IMR-90 (cell line): ENCODE data around the gene KRT79. TPM values are rescaled to one million over a fixed set of nuclear protein-coding genes. Genes with fewer than 3 reads are reported as not detected.

Experiments
- ATAC-seq: fragments of 200-7000 bp; cut with Tn5 transposase; 2 replicates; pipeline ENCODE4 v1.9.1; 2020; ENCODE audit warnings: low read depth, mild to moderate bottlenecking, moderate library complexity
- BruUV-seq: library from RNA; stranded (reverse); fragments of 400-500 nt; replicated peaks from 2 replicates; lab custom pipeline; 2021; lab: Mats Ljungman, UMichigan
- CTCF ChIA-PET: fragments of 300-600 bp; formaldehyde crosslinking; extraction: SDS; loops from one replicate; lab custom pipeline; 2021; ENCODE audit warnings: antibody characterized with exemption; lab: Yijun Ruan, JAX
- POLR2A ChIA-PET: fragments of 300-600 bp; sonication (Branson Sonifier 250); formaldehyde crosslinking; loops from one replicate; lab custom pipeline; 2022; ENCODE audit warnings: antibody characterized with exemption; ENCODE audit not compliant: unreplicated experiment; lab: Charles Lee
- DNase-seq: peaks from one replicate; pipeline ENCODE4 v3.0.0; 2013
- H2AFZ ChIP-seq: replicated peaks from 2 replicates; pipeline ENCODE3; 2013; ENCODE audit warnings: low read length, mild to moderate bottlenecking; ENCODE audit not compliant: poor library complexity
- H2AK5ac ChIP-seq: 2 replicates; pipeline ENCODE4 v1.6.1; 2013; ENCODE audit warnings: low read depth, low read length, inconsistent platforms
- H2AK9ac ChIP-seq: replicated peaks from 2 replicates; pipeline ENCODE3; 2013; ENCODE audit warnings: mild to moderate bottlenecking, low read depth, low read length, moderate library complexity; ENCODE audit not compliant: poor library complexity
- H2BK120ac ChIP-seq: 2 replicates; pipeline ENCODE4 v1.6.1; 2013; ENCODE audit warnings: low read depth, low read length, inconsistent platforms
- H2BK15ac ChIP-seq: 3 replicates; pipeline ENCODE4 v1.6.1; 2013; ENCODE audit warnings: low read depth, low read length, inconsistent platforms
- H2BK20ac ChIP-seq: 2 replicates; pipeline ENCODE4 v1.6.1; 2013; ENCODE audit warnings: low read depth, mild to moderate bottlenecking, inconsistent platforms, low read length, moderate library complexity
- H2BK5ac ChIP-seq: 2 replicates; pipeline ENCODE4 v1.6.1; 2013; ENCODE audit warnings: mild to moderate bottlenecking, low read depth, low read length, inconsistent platforms; ENCODE audit not compliant: poor library complexity, severe bottlenecking
- H3K14ac ChIP-seq: replicated peaks from 2 replicates; pipeline ENCODE4 v1.6.1; 2013; ENCODE audit warnings: low read depth, low read length, inconsistent platforms
- H3K18ac ChIP-seq: 2 replicates; pipeline ENCODE4 v1.6.1; 2013; ENCODE audit warnings: low read depth, low read length, control low read depth
- H3K23ac ChIP-seq: 2 replicates; pipeline ENCODE4 v1.6.1; 2013; ENCODE audit warnings: low read depth, low read length, inconsistent platforms
- H3K27ac ChIP-seq: 2 replicates; pipeline ENCODE4 v1.5.1; 2013; ENCODE audit warnings: mild to moderate bottlenecking, control low read depth, low read length; ENCODE audit not compliant: insufficient read depth
- H3K27me3 ChIP-seq: 2 replicates; pipeline ENCODE4 v1.6.1; 2013; ENCODE audit warnings: low read length; ENCODE audit not compliant: control insufficient read depth, insufficient read depth
- H3K36me3 ChIP-seq: 2 replicates; pipeline ENCODE4 v1.6.1; 2013; ENCODE audit warnings: low read length, mixed read lengths; ENCODE audit not compliant: control insufficient read depth, insufficient read depth
- H3K4ac ChIP-seq: 2 replicates; pipeline ENCODE4 v1.6.1; 2013; ENCODE audit warnings: low read depth, low read length, inconsistent platforms
- H3K4me1 ChIP-seq: 2 replicates; pipeline ENCODE4 v1.6.1; 2013; ENCODE audit warnings: low read length, mixed read lengths; ENCODE audit not compliant: control insufficient read depth, insufficient read depth
- H3K4me2 ChIP-seq: 2 replicates; pipeline ENCODE4 v1.6.1; 2013; ENCODE audit warnings: low read depth, mild to moderate bottlenecking, control low read depth, low read length, moderate library complexity
- H3K4me3 ChIP-seq: 2 replicates; pipeline ENCODE4 v1.5.1; 2013; ENCODE audit warnings: low read depth, mild to moderate bottlenecking, control low read depth, low read length, moderate library complexity; ENCODE audit not compliant: insufficient read depth
- H3K56ac ChIP-seq: 2 replicates; pipeline ENCODE4 v1.6.1; 2013; ENCODE audit warnings: low read length, inconsistent platforms; ENCODE audit not compliant: insufficient read depth; ENCODE audit errors: extremely low read depth
- H3K79me1 ChIP-seq, 2 experiments: 2 replicates each; pipeline ENCODE4 v1.6.1; 2013; ENCODE audit warnings: low read length in 2 of 2, inconsistent platforms in 1 of 2, low read depth in 1 of 2
- H3K9ac ChIP-seq: 2 replicates; pipeline ENCODE4 v1.6.1; 2013; ENCODE audit warnings: low read depth, low read length, control low read depth
- H3K9me1 ChIP-seq: 2 replicates; pipeline ENCODE4 v1.6.1; 2013; ENCODE audit warnings: low read length, inconsistent platforms; ENCODE audit not compliant: insufficient read depth
- H3K9me3 ChIP-seq: 2 replicates; pipeline ENCODE4 v1.6.1; 2013; ENCODE audit warnings: low read length; ENCODE audit not compliant: control insufficient read depth, insufficient read depth
- H4K20me1 ChIP-seq: 2 replicates; pipeline ENCODE4 v1.6.1; 2013; ENCODE audit warnings: low read length, inconsistent platforms; ENCODE audit not compliant: insufficient read depth
- H4K5ac ChIP-seq: 2 replicates; pipeline ENCODE4 v1.6.1; 2013; ENCODE audit warnings: mild to moderate bottlenecking, low read depth, low read length, control low read depth
- H4K8ac ChIP-seq, 2 experiments: 2 replicates each; pipeline ENCODE4 v1.6.1; 2013; ENCODE audit warnings: low read depth in 2 of 2, low read length in 2 of 2, control low read depth in 1 of 2, inconsistent platforms in 1 of 2
- H4K91ac ChIP-seq: 2 replicates; pipeline ENCODE4 v1.6.1; 2013; ENCODE audit warnings: low read depth, low read length, inconsistent platforms; ENCODE audit not compliant: insufficient read depth
- BHLHE40 ChIP-seq: fragments of 150-350 bp; IDR thresholded peaks from 2 replicates; pipeline ENCODE4 v1.6.1; 2016; ENCODE audit warnings: mild to moderate bottlenecking, low read depth, low read length
- CHD1 ChIP-seq: IDR thresholded peaks from 2 replicates; pipeline ENCODE4 v1.6.1; 2012; ENCODE audit warnings: low read depth, low read length, improper control_type of control experiment
- FOS ChIP-seq: fragments of 150-350 bp; IDR thresholded peaks from 2 replicates; pipeline ENCODE4 v1.6.1; 2016; ENCODE audit warnings: low read depth, low read length
- MAZ ChIP-seq: IDR thresholded peaks from 2 replicates; pipeline ENCODE4 v1.6.1; 2012; ENCODE audit warnings: low read depth, mild to moderate bottlenecking, low read length, improper control_type of control experiment, moderate library complexity, borderline replicate concordance
- NFE2L2 ChIP-seq: fragments of 150-350 bp; IDR thresholded peaks from 2 replicates; pipeline ENCODE4 v1.6.1; 2016; ENCODE audit warnings: low read depth, mild to moderate bottlenecking, low read length
- POLR2A ChIP-seq: IDR thresholded peaks from 2 replicates; pipeline ENCODE4 v1.6.1; 2012; ENCODE audit warnings: mild to moderate bottlenecking, low read depth, low read length
- RAD21 ChIP-seq: IDR thresholded peaks from 2 replicates; pipeline ENCODE4 v1.6.1; 2012; ENCODE audit warnings: low read length, improper control_type of control experiment
- RCOR1 ChIP-seq: IDR thresholded peaks from 2 replicates; pipeline ENCODE4 v1.6.1; 2012; ENCODE audit warnings: mild to moderate bottlenecking, low read length, improper control_type of control experiment; ENCODE audit not compliant: insufficient replicate concordance
- RFX5 ChIP-seq: IDR thresholded peaks from 2 replicates; pipeline ENCODE4 v1.8.0; 2012; ENCODE audit warnings: low read depth, mild to moderate bottlenecking, low read length, moderate library complexity
- SMC3 ChIP-seq: fragments of 150-350 bp; IDR thresholded peaks from 2 replicates; pipeline ENCODE4 v1.6.1; 2016; ENCODE audit warnings: low read depth, mild to moderate bottlenecking, antibody characterized with exemption, low read length, moderate library complexity
- WGBS, 2 experiments: methylation state at CpG; one replicate each; pipeline versions ENCODE4 v1.1.5 to v1.1.7; 2013; ENCODE audit warnings: missing lambda C conversion rate in 2 of 2; ENCODE audit not compliant: insufficient read length in 1 of 2; ENCODE audit errors: extremely low coverage in 2 of 2; 5-methylcytosine and 5-hydroxymethylcytosine counted together
- dilution Hi-C: fragments of 300-500 bp; cut with HindIII; formaldehyde crosslinking; loops from one replicate; pipeline ENCODE4 v1.14.3; 2018; ENCODE audit warnings: low sequenced_read_pairs; ENCODE audit not compliant: unreplicated experiment
- in situ Hi-C: fragments of 300-500 bp; cut with MboI; formaldehyde crosslinking; loops from 3 replicates; pipeline ENCODE4 v1.14.3; 2019; ENCODE audit warnings: low sequenced_read_pairs, inconsistent platforms, mixed read lengths
- intact Hi-C: fragments of 100-400 bp; cut with micrococcal nuclease; formaldehyde crosslinking; loops from 2 replicates; pipeline ENCODE4 v1.10.0; 2022
- polyA plus RNA-seq, 3 experiments: library from polyadenylated mRNA; depleted of rRNA; stranded (reverse); fragments of >200 nt; gene quantifications; 2 replicates each; pipeline ENCODE4 v1.2.3, GENCODE V29; 2012; ENCODE audit warnings: low replicate concordance in 1 of 3
- total RNA-seq: library from RNA; depleted of rRNA; stranded (reverse); fragments of >200 nt; gene quantifications from 2 replicates; pipeline ENCODE4 v1.2.3, GENCODE V29; 2012
- TF ChIP-seq, protein P1 (sequence below): fragments of 150-350 bp; IDR thresholded peaks from 2 replicates; pipeline ENCODE4 v1.6.1; 2017; ENCODE audit warnings: mild to moderate bottlenecking, antibody characterized with exemption, low read length, low read depth
- TF ChIP-seq, protein P2 (sequence below): fragments of 150-350 bp; IDR thresholded peaks from 2 replicates; pipeline ENCODE4 v1.6.1; 2016; ENCODE audit warnings: low read depth, mild to moderate bottlenecking, low read length, moderate library complexity, borderline replicate concordance

KRT79 gene
- total and polyA plus RNA-seq, 2 of the 4 experiments (the other 2 are of a cell fraction) = under 0.01 to 0.24 TPM

DNA sequence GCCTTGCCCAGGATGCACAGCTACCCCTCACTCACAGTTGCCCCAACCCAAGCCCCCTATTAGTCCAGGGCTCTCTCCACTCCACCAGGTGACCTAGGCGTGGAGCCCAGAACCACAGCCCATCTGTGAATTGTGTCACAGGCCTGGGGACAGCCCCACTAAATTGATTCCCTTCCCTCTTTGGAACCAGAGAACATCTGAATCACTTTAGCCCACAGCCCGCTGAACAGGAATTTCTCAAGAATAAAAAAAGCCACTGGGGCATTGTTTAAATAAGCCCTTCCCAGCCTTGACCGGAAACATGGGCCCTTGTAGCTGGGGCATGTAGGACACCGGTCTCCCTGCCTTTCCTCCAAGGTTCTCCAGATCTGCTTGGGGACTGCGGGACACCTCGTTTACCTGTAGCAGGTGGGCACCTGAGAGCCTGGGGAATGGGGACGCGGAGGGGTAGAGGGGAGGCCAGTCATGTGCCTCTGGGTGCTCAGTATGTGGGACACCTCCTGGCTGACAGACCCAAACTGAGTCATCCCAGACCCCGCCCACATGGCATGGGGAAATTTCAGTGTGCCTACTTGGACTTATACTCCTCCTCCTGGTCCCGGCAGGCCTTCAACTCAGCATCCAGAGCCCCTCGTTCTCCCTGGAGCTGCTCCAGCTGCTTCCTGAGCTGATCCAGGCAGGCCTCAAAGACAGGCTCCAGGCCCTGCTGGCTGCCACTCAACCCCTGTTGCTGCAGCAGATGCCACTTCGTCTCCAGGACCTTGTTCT is 13.4 kb upstream of the KRT79 start:
- Histone ChIP-seq H3K4me2 (no peak overlapping the region), H4K20me1 (no peaks in the 10 kb centered on the region), H3K27me3 (peaks cover 48% of the 10 kb centered on the region), H2BK20ac (no peak overlapping the region), H2BK120ac (no peak overlapping the region), H2BK5ac (no peak overlapping the region), H3K18ac (no peak overlapping the region), H3K56ac (no peak overlapping the region), H3K79me1 (no peaks in the 10 kb centered on the region), H3K36me3 (no peaks in the 10 kb centered on the region), H3K27ac (no peak overlapping the region), H3K4me1 (no peaks in the 10 kb centered on the region), H4K5ac (no peak overlapping the region), H2BK15ac (no peak overlapping the region), H3K14ac (no peak overlapping the region), H3K9me1 (no peaks in the 10 kb centered on the region), H3K4me3 (no peak overlapping the region), H3K9ac (no peak overlapping the region), H3K9me3 (no peaks in the 10 kb centered on the region), H2AFZ (no peak overlapping the region), H4K91ac (no peak overlapping the region), H3K4ac (no peak overlapping the region), H2AK9ac (no peak overlapping the region), H3K23ac (no peak overlapping the region), H2AK5ac (no peak overlapping the region), H4K8ac (no peak overlapping the region)
- ATAC-seq (no peak), DNase-seq (no peak)
- in situ Hi-C loops = no loop called here
- dilution Hi-C loops = no loop called here
- WGBS, 2 experiments = 52% methylated on average over 5 of the region's 12 CpGs; no CpG with 5 or more reads in 1 of the 2 experiments
- TF ChIP-seq RAD21 = no peak
- TF ChIP-seq MAZ = no peak
- TF ChIP-seq, protein P1, sequence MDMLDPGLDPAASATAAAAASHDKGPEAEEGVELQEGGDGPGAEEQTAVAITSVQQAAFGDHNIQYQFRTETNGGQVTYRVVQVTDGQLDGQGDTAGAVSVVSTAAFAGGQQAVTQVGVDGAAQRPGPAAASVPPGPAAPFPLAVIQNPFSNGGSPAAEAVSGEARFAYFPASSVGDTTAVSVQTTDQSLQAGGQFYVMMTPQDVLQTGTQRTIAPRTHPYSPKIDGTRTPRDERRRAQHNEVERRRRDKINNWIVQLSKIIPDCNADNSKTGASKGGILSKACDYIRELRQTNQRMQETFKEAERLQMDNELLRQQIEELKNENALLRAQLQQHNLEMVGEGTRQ = no peak
- no peak for TF ChIP-seq POLR2A
- TF ChIP-seq BHLHE40 = no peak
- no peak for TF ChIP-seq FOS
- no peak for TF ChIP-seq SMC3
- TF ChIP-seq RFX5 = no peak
- no peak for TF ChIP-seq NFE2L2
- TF ChIP-seq RCOR1 = no peak
- TF ChIP-seq, protein P2, sequence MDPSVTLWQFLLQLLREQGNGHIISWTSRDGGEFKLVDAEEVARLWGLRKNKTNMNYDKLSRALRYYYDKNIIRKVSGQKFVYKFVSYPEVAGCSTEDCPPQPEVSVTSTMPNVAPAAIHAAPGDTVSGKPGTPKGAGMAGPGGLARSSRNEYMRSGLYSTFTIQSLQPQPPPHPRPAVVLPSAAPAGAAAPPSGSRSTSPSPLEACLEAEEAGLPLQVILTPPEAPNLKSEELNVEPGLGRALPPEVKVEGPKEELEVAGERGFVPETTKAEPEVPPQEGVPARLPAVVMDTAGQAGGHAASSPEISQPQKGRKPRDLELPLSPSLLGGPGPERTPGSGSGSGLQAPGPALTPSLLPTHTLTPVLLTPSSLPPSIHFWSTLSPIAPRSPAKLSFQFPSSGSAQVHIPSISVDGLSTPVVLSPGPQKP = no peak
- no peak for TF ChIP-seq CHD1
- CTCF ChIA-PET = no interaction called here
- POLR2A ChIA-PET = no interaction called here
- intact Hi-C loops = no loop called here
- BruUV-seq = no TSS peak
